HUES64 (cell line): ENCODE data around the gene SRSF9.
"Not testable (repeated sequence)": the region's sequence is repeated elsewhere in the genome, so short reads cannot be mapped to it uniquely, and the experiment has no call there.

Source experiments
- H3K27ac ChIP-seq: 2 replicates; pipeline ENCODE4 v1.7.0; 2013; ENCODE audit warnings: low read depth, low read length, inconsistent platforms
- H3K27me3 ChIP-seq: 2 replicates; pipeline ENCODE4 v1.6.1; 2013; ENCODE audit warnings: mild to moderate bottlenecking, low read length; ENCODE audit not compliant: insufficient read depth
- H3K36me3 ChIP-seq: 2 replicates; pipeline ENCODE4 v1.6.1; 2013; ENCODE audit warnings: mild to moderate bottlenecking, low read length; ENCODE audit not compliant: insufficient read depth
- H3K4me1 ChIP-seq: 2 replicates; pipeline ENCODE4 v1.6.1; 2013; ENCODE audit warnings: mild to moderate bottlenecking, low read length, moderate library complexity; ENCODE audit not compliant: insufficient read depth
- H3K4me3 ChIP-seq: 2 replicates; pipeline ENCODE4 v1.5.1; 2013; ENCODE audit warnings: mild to moderate bottlenecking, low read length, moderate library complexity
- H3K9ac ChIP-seq: 2 replicates; pipeline ENCODE4 v1.6.1; 2013; ENCODE audit warnings: mild to moderate bottlenecking, low read depth, low read length
- H3K9me3 ChIP-seq: 2 replicates; pipeline ENCODE4 v1.6.1; 2013; ENCODE audit warnings: low read depth, low read length; ENCODE audit not compliant: insufficient read depth
- WGBS: fragments of 150-250, 120-280 bp; methylation state at CpG from one replicate; pipeline ENCODE4 v1.1.7; 2013; ENCODE audit warnings: missing lambda C conversion rate; 5-methylcytosine and 5-hydroxymethylcytosine counted together

The SRSF9 gene

GRCh38 chr12:120495731-120496412 lies 26.3 kb upstream of the SRSF9 start, which contains the start of gene DYNLL1:
TSS of gene DYNLL1 (plus strand) at chr12:120496113. CDS start at chr12:120496422, 309 bp downstream.
- Histone ChIP-seq H3K27me3 (no peaks in the 10 kb centered on the region), H3K4me1 (peaks cover 15% of the 10 kb centered on the region), H3K9me3 (no peaks in the 10 kb centered on the region), H3K27ac (peak within 1 kb of the TSS; percentile 77; the same call in 1 of the 2 replicates), H3K4me3 (peak within 1 kb of the TSS; percentile 99), H3K9ac (peak within 1 kb of the TSS; percentile 85), H3K36me3 (peaks cover 26% of the 10 kb centered on the region)
- under 1% methylated on average over 53 of the region's 53 CpGs for WGBS

DNA sequence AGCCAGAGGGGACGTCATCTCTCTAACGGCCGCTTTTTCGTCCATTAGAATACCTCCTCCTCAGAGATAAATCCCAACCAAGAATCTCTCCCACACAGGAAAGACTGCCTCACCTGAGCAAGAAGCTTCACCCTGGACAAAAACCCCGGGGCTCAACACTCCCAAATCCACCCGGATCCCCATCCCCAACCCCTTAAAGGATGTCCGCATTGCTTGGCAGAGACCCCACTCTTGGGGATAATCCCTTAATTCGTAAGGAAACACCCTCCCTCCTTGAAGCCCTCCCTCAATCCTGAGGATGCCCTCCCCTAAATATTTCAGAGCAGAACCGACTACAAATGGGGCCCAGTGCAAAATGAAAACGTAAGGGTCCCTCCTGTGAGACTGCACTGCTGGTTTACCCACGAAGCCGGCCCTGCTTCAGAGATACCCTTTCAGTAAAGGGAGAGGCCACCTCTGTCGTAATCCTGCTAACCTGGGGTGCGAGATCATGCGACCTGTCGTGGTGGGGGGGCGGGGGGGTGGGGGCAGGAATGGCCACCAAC lies 25.7 kb upstream of the SRSF9 start:
- Histone ChIP-seq H3K27ac (peak overlapping the region; percentile 24; the same call in 1 of the 2 replicates), H3K4me1 (peaks cover 15% of the 10 kb centered on the region)

DNA sequence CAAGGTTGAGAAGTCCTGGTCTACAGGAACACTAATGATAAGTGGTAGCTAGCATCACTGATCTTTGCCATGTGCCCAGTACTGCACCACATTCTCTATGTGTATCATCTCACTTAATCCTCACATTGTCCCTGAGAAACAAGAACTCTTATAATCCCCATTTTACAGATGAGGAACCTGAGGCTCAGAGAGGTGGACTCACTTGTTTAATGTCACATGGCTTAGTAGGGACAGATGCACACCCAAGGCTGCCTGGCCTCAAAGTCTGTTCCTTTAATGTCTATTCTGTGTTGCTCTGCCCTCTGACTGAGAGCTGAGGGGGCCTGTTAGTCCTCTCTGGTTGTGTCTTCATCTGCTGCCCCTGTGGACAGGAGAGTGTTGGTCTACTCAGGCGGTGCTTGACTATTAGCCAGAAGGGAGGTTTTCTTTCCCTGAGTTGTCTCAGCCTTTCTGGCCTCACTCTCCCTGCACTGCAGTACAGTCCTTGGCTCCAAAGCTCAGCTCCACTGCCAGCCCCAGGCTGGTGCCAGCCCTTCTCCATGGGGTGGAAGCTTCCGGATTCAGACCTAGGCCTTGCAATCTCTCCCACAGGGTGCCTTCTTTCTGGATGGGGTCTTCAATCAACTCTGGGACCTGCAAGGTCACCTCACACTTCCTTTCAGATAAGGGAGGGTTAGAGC lies 21.4 kb upstream of the SRSF9 start:
- Histone ChIP-seq H3K4me1 (peaks cover 6% of the 10 kb centered on the region), H3K4me3 (no peak overlapping the region), H3K36me3 (peaks cover 9% of the 10 kb centered on the region; the same call in 1 of the 2 replicates), H3K9ac (no peak overlapping the region), H3K27ac (no peak overlapping the region), H3K9me3 (no peaks in the 10 kb centered on the region), H3K27me3 (no peaks in the 10 kb centered on the region)
- WGBS, result 98% methylated on average over 2 of the region's 2 CpGs

More for the DNA sequence above, 25.7 kb upstream of the SRSF9 start:
- 5% methylated on average over 17 of the region's 17 CpGs for WGBS
- Histone ChIP-seq H3K27me3 (no peaks in the 10 kb centered on the region), H3K4me3 (peak overlapping the region; percentile 99), H3K9me3 (no peaks in the 10 kb centered on the region), H3K36me3 (peaks cover 32% of the 10 kb centered on the region), H3K9ac (peak overlapping the region; percentile 43)

GRCh38 chr12:120490325-120490724 lies 20.8 kb upstream of the SRSF9 start:
- WGBS, result 88% methylated on average over 5 of the region's 5 CpGs
- no peak overlapping the region for H3K27ac ChIP-seq
- no peaks in the 10 kb centered on the region for H3K9me3 ChIP-seq
- no peaks in the 10 kb centered on the region for H3K27me3 ChIP-seq
- no peak overlapping the region for H3K4me3 ChIP-seq
- H3K4me1 ChIP-seq, result peaks cover 6% of the 10 kb centered on the region
- no peak overlapping the region for H3K9ac ChIP-seq
- H3K36me3 ChIP-seq, result peaks cover 9% of the 10 kb centered on the region; the same call in 1 of the 2 replicates

GRCh38 chr12:120489018-120489417 lies 19.5 kb upstream of the SRSF9 start:
- WGBS, result 95% methylated on average over 4 of the region's 4 CpGs
- peaks cover 9% of the 10 kb centered on the region; the same call in 1 of the 2 replicates for H3K36me3 ChIP-seq
- no peaks in the 10 kb centered on the region for H3K27me3 ChIP-seq
- no peaks in the 10 kb centered on the region for H3K4me1 ChIP-seq
- H3K9me3 ChIP-seq, result no peaks in the 10 kb centered on the region
- no peak overlapping the region for H3K4me3 ChIP-seq
- no peak overlapping the region for H3K27ac ChIP-seq
- no peak overlapping the region for H3K9ac ChIP-seq

DNA sequence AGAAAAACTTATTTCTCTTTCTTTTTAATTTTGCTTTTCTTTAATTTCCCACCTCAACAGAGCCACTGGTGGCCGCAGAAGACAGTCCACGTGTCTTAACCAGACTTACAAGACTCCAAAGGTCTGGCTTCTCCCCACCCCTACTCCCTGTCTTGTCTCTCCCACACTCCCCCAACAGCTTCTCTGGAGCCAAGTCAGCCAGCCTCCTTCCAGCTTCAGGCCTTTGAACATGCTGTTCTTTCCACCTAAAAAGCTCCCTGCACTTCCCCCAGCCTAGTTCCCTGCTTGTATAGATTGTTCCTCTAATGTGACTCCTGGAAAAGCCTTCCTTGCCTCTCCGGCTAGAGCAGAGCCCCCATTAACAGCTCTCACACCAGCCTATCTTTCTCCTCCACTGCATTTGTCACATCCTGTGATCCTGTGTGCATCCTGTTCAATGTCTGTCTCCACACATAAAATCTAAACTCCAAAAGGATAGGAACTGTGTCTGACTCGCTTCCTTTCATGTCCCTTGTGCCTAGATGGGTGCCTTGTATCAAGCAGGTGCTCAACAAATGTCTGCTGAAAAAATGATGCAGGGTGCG lies 18.6 kb upstream of the SRSF9 start:
- Histone ChIP-seq H3K4me3 (no peak overlapping the region), H3K4me1 (no peaks in the 10 kb centered on the region), H3K27ac (no peak overlapping the region), H3K9ac (no peak overlapping the region), H3K9me3 (no peaks in the 10 kb centered on the region), H3K27me3 (no peaks in the 10 kb centered on the region), H3K36me3 (peaks cover 9% of the 10 kb centered on the region; the same call in 1 of the 2 replicates)
- 75% methylated on average over 5 of the region's 5 CpGs for WGBS

DNA sequence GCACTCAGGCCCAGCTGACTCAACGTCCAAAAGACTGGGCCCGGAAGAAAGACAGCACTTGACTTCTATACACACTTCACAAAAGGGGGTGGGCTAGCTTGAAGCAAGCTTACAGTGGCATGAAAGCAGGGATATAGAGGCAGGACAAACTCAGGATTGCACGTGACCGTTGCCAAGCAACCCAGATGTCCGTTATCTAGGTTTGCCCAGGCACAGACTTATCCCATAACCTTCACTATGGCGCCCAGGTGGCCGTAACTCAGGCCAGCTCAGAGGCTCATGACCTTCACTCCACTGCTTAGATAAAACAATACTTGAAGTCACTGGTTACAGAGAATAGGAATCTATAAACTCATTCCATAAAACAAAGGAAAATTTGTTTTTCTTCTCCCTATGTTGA lies 18.0 kb upstream of the SRSF9 start:
- H3K4me3 ChIP-seq, H3K27ac ChIP-seq, H3K36me3 ChIP-seq, H3K9me3 ChIP-seq, H3K9ac ChIP-seq, H3K27me3 ChIP-seq, H3K4me1 ChIP-seq: not testable (repeated sequence)
- 89% methylated on average over 7 of the region's 7 CpGs for WGBS

GRCh38 chr12:120485961-120486881 lies 16.7 kb upstream of the SRSF9 start:
- no peaks in the 10 kb centered on the region for H3K4me1 ChIP-seq
- H3K9ac ChIP-seq, result no peak overlapping the region
- H3K27ac ChIP-seq, result no peak overlapping the region
- WGBS, result 94% methylated on average over 5 of the region's 7 CpGs
- H3K9me3 ChIP-seq, result no peaks in the 10 kb centered on the region
- no peaks in the 10 kb centered on the region for H3K27me3 ChIP-seq
- H3K36me3 ChIP-seq, result peaks cover 7% of the 10 kb centered on the region; the same call in 1 of the 2 replicates
- H3K4me3 ChIP-seq, result no peak overlapping the region

DNA sequence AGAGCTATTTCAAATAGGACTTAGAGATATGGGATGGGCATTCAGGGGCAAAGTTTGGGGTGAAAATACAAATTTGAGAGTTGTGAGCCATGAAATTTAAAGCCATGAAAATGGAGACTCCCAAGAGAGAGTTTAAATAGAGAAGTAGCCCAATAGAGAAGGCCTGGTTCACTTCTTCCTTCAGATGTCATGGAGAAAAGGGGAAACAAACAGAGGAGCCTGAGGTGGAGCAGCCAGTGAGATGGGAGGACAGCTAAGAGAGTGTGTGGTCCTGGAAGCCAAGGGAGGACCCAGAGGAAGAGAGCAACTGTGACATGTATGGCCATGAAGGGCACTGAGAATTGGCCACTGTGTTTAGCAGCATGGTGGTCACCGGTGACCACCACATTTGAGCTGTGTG lies 14.1 kb upstream of the SRSF9 start:
- no peaks in the 10 kb centered on the region for H3K9me3 ChIP-seq
- H3K36me3 ChIP-seq, result no peaks in the 10 kb centered on the region
- WGBS, result 93% methylated on average over 1 of the region's 1 CpG
- no peaks in the 10 kb centered on the region for H3K4me1 ChIP-seq
- H3K27me3 ChIP-seq, result no peaks in the 10 kb centered on the region
- no peak overlapping the region for H3K9ac ChIP-seq
- no peak overlapping the region for H3K4me3 ChIP-seq
- H3K27ac ChIP-seq, result no peak overlapping the region

GRCh38 chr12:120481022-120481767 lies 11.6 kb upstream of the SRSF9 start:
- no peaks in the 10 kb centered on the region for H3K27me3 ChIP-seq
- no peak overlapping the region for H3K27ac ChIP-seq
- H3K36me3 ChIP-seq, result no peaks in the 10 kb centered on the region
- no peak overlapping the region for H3K4me3 ChIP-seq
- H3K9ac ChIP-seq, result no peak overlapping the region
- no peaks in the 10 kb centered on the region for H3K4me1 ChIP-seq
- H3K9me3 ChIP-seq, result no peaks in the 10 kb centered on the region
- WGBS, result 99% methylated on average over 6 of the region's 9 CpGs
